HCT116 (cell line): ENCODE measurements around the gene GSAP. TPM values are rescaled to one million over a fixed set of nuclear protein-coding genes. Genes with fewer than 3 reads are reported as not detected.

Source experiments
- ATAC-seq: fragments of 200-7000 bp; cut with Tn5 transposase; 2 replicates; pipeline ENCODE4 v1.9.1; 2020; ENCODE audit warnings: mild to moderate bottlenecking, moderate library complexity
- BruUV-seq: library from RNA; stranded (reverse); fragments of 400-500 nt; replicated peaks from 2 replicates; lab custom pipeline; 2021; lab: Mats Ljungman, UMichigan
- CTCF ChIA-PET: fragments of 300-600 bp; sonication (Branson Sonifier 250); formaldehyde crosslinking; loops from one replicate; lab custom pipeline; 2021; ENCODE audit warnings: antibody characterized with exemption; lab: Charles Lee
- POLR2A ChIA-PET: fragments of 300-600, 350-600 bp; sonication (Branson Sonifier 250); formaldehyde crosslinking; loops from one replicate; lab custom pipeline; 2021; ENCODE audit warnings: antibody characterized with exemption; lab: Charles Lee
- RAD21 ChIA-PET, 2 experiments: fragments of 300-600 bp; sonication (Branson Sonifier 250); formaldehyde crosslinking; loops; one replicate each; lab custom pipeline; 2023; ENCODE audit warnings: low total read pairs in 2 of 2; ENCODE audit not compliant: uncharacterized antibody in 2 of 2, unreplicated experiment in 2 of 2, low non-redundant PET in 1 of 2; lab: Charles Lee
- DNase-seq: peaks from one replicate; pipeline ENCODE4 v3.0.0-alpha.2; 2010; ENCODE audit warnings: low read depth, low spot score
- H2AFZ ChIP-seq: fragments of 200-600 bp; shearing (Covaris generic), sonication (generic); 2 replicates; pipeline ENCODE4 v1.6.1; 2017; ENCODE audit warnings: low read depth, mixed run types, mixed read lengths, antibody characterized with exemption, low read length; ENCODE audit not compliant: poor library complexity, severe bottlenecking
- H3K27ac ChIP-seq: 2 replicates; pipeline ENCODE4 v1.5.1; 2012; ENCODE audit warnings: low read depth, low read length
- H3K27me3 ChIP-seq: fragments of 200-600 bp; sonication (generic); 2 replicates; pipeline ENCODE4 v1.6.1; 2016; ENCODE audit warnings: mixed run types, low read length, mixed read lengths; ENCODE audit not compliant: insufficient read depth
- H3K36me3 ChIP-seq, 2 experiments: fragments of 200-500 bp in 1 of 2; fragments of 200-600 bp in 1 of 2; sonication (Bioruptor generic) in 1 of 2; sonication (generic) in 1 of 2; 2 replicates each; pipeline versions ENCODE4 v1.5.1 to v1.6.1; 2014 to 2016; ENCODE audit warnings: low read length in 2 of 2, inconsistent platforms in 1 of 2, mixed read lengths in 1 of 2, mixed run types in 1 of 2; ENCODE audit not compliant: insufficient read depth in 2 of 2, control insufficient read depth in 1 of 2
- H3K4me1 ChIP-seq, 2 experiments: fragments of 200-600 bp in 1 of 2; sonication (generic) in 1 of 2; 2 replicates each; pipeline versions ENCODE4 v1.5.1 to v1.6.1; 2012 to 2017; ENCODE audit warnings: low read length in 2 of 2, inconsistent platforms in 1 of 2, mild to moderate bottlenecking in 1 of 2, mixed read lengths in 1 of 2, mixed run types in 1 of 2, moderate library complexity in 1 of 2; ENCODE audit not compliant: insufficient read depth in 2 of 2, control insufficient read depth in 1 of 2
- H3K4me2 ChIP-seq: fragments of 200-600 bp; sonication (generic); 2 replicates; pipeline ENCODE4 v1.6.1; 2017; ENCODE audit warnings: mixed run types, low read length, mixed read lengths
- H3K4me3 ChIP-seq, 2 experiments: fragments of 200-600 bp in 1 of 2; sonication (generic) in 1 of 2; replicated peaks in 1 of 2; 2 replicates each; pipeline ENCODE4 v1.5.1; 2011 to 2016; ENCODE audit warnings: low read length in 2 of 2, control low read depth in 1 of 2, low read depth in 1 of 2, mild to moderate bottlenecking in 1 of 2, mixed read lengths in 1 of 2, mixed run types in 1 of 2
- H3K79me2 ChIP-seq: fragments of 200-600 bp; sonication (generic); 2 replicates; pipeline ENCODE4 v1.6.1; 2017; ENCODE audit warnings: mild to moderate bottlenecking, mixed run types, low read length, moderate library complexity, mixed read lengths; ENCODE audit not compliant: insufficient read depth
- H3K9ac ChIP-seq: fragments of 200-600 bp; sonication (generic); 2 replicates; pipeline ENCODE4 v1.6.1; 2016; ENCODE audit warnings: low read length, mixed read lengths
- H3K9me2 ChIP-seq: fragments of 200-600 bp; sonication (generic), shearing (Covaris generic); 2 replicates; pipeline ENCODE4 v1.6.1; 2017; ENCODE audit warnings: mixed run types, mild to moderate bottlenecking, moderate library complexity; ENCODE audit not compliant: insufficient read depth
- H3K9me3 ChIP-seq, 2 experiments: fragments of 200-500 bp in 1 of 2; fragments of 200-600 bp in 1 of 2; sonication (Bioruptor generic) in 1 of 2; sonication (generic) in 1 of 2; 2 replicates each; pipeline ENCODE4 v1.6.1; 2014 to 2017; ENCODE audit warnings: low read length in 2 of 2, mixed read lengths in 2 of 2, inconsistent platforms in 1 of 2, low read depth in 1 of 2, mild to moderate bottlenecking in 1 of 2, mixed run types in 1 of 2, moderate library complexity in 1 of 2; ENCODE audit not compliant: control insufficient read depth in 1 of 2, insufficient read depth in 1 of 2
- H4K20me1 ChIP-seq: fragments of 200-600 bp; sonication (generic), shearing (Covaris generic); 2 replicates; pipeline ENCODE4 v1.6.1; 2017; ENCODE audit warnings: mixed run types, mild to moderate bottlenecking, moderate library complexity; ENCODE audit not compliant: insufficient read depth
- ATF3 ChIP-seq: IDR thresholded peaks from 2 replicates; pipeline ENCODE4 v1.6.1; 2012
- CBX3 ChIP-seq: IDR thresholded peaks from 2 replicates; pipeline ENCODE4 v1.6.1; 2012; ENCODE audit warnings: low read depth
- CEBPB ChIP-seq: IDR thresholded peaks from 2 replicates; pipeline ENCODE4 v1.6.1; 2012; ENCODE audit warnings: low read depth
- EGR1 ChIP-seq: IDR thresholded peaks from 2 replicates; pipeline ENCODE4 v1.6.1; 2012; ENCODE audit warnings: low read depth
- ELF1 ChIP-seq: IDR thresholded peaks from 2 replicates; pipeline ENCODE4 v1.6.1; 2012; ENCODE audit warnings: low read depth, borderline replicate concordance
- EZH2 ChIP-seq: fragments of 200-600 bp; sonication (generic); IDR thresholded peaks from 2 replicates; pipeline ENCODE4 v1.6.1; 2017; ENCODE audit warnings: antibody characterized with exemption, mixed run types
- EZH2phosphoT487 ChIP-seq: fragments of 200-600 bp; IDR thresholded peaks from 2 replicates; pipeline ENCODE4 v1.6.1; 2018; ENCODE audit warnings: antibody characterized with exemption, borderline replicate concordance
- POLR2A ChIP-seq: IDR thresholded peaks from 2 replicates; pipeline ENCODE4 v1.7.0; 2011; ENCODE audit warnings: borderline replicate concordance; ENCODE audit not compliant: insufficient read depth, insufficient read length; ENCODE audit errors: extremely low read depth
- POLR2AphosphoS5 ChIP-seq: IDR thresholded peaks from 2 replicates; pipeline ENCODE4 v1.6.1; 2011; ENCODE audit warnings: mild to moderate bottlenecking, low read depth, low read length, moderate library complexity
- REST ChIP-seq: IDR thresholded peaks from 2 replicates; pipeline ENCODE4 v1.6.1; 2012; ENCODE audit warnings: low read depth
- SIN3A ChIP-seq: IDR thresholded peaks from 2 replicates; pipeline ENCODE4 v1.6.1; 2012; ENCODE audit warnings: low read depth
- SP1 ChIP-seq: IDR thresholded peaks from 2 replicates; pipeline ENCODE4 v1.6.1; 2012; ENCODE audit warnings: low read depth
- SRF ChIP-seq: IDR thresholded peaks from 2 replicates; pipeline ENCODE4 v1.6.1; 2012; ENCODE audit warnings: low read depth
- TCF7L2 ChIP-seq: IDR thresholded peaks from 2 replicates; pipeline ENCODE4 v1.7.0; 2011; ENCODE audit warnings: borderline replicate concordance, inconsistent platforms; ENCODE audit not compliant: insufficient read depth, insufficient read length; ENCODE audit errors: extremely low read depth
- ZFX ChIP-seq: fragments of 450-650 bp; IDR thresholded peaks from 2 replicates; pipeline ENCODE4 v1.6.1; 2017
- ZNF274 ChIP-seq: fragments of 200-500 bp; sonication (Bioruptor generic); IDR thresholded peaks from 2 replicates; pipeline ENCODE4 v1.6.1; 2014; ENCODE audit warnings: mild to moderate bottlenecking, low read depth, low read length, inconsistent platforms
- intact Hi-C: fragments of 100-400 bp; cut with micrococcal nuclease; formaldehyde crosslinking; loops from 2 replicates; pipeline ENCODE4 v1.10.0; 2022
- total RNA-seq: library from RNA; stranded (reverse); gene quantifications from one replicate; pipeline ENCODE4 v1.2.1, GENCODE V29; 2021; ENCODE audit not compliant: unreplicated experiment

GSAP gene
- total RNA-seq, 1 experiment from 2014 or later: not detected

GRCh38 chr7:77321300-77321699, 94.8 kb downstream of the GSAP start (continued):
- TF ChIP-seq CEBPB: no peak

GRCh38 chr7:77320714-77321113, 95.4 kb downstream of the GSAP start:
- H4K20me1 ChIP-seq: no peaks in the 10 kb centered on the region
- ATAC-seq (no peak), DNase-seq (no peak)
- CTCF ChIA-PET: no interaction called here
- no peak overlapping the region for H3K9ac ChIP-seq
- no peaks in the 10 kb centered on the region for H3K9me2 ChIP-seq
- no peaks in the 10 kb centered on the region for H3K9me3 ChIP-seq
- no peaks in the 10 kb centered on the region for H3K27me3 ChIP-seq
- no peak overlapping the region for H3K4me3 ChIP-seq
- H3K4me1 ChIP-seq: peaks cover 0 to 11% of the 10 kb centered on the region in 2 experiments; a peak in 1 of 4 replicates
- no peak for TF ChIP-seq EGR1
- TF ChIP-seq SIN3A: no peak
- TF ChIP-seq REST: no peak
- POLR2A ChIA-PET: no interaction called here
- H3K79me2 ChIP-seq: no peaks in the 10 kb centered on the region
- no peak overlapping the region for H3K27ac ChIP-seq
- RAD21 ChIA-PET: no interaction called here
- no peak overlapping the region for H2AFZ ChIP-seq
- intact Hi-C loops: no loop called here
- H3K36me3 ChIP-seq: no peaks in the 10 kb centered on the region
- no peak overlapping the region for H3K4me2 ChIP-seq
- no TSS peak for BruUV-seq

GRCh38 chr7:77320137-77320536, 96.0 kb downstream of the GSAP start:
- Histone ChIP-seq H3K9me3 (no peaks in the 10 kb centered on the region), H3K4me3 (no peak overlapping the region), H3K4me1 (peaks cover 0 to 11% of the 10 kb centered on the region in 2 experiments; a peak in 1 of 4 replicates), H3K79me2 (no peaks in the 10 kb centered on the region), H3K4me2 (no peak overlapping the region), H4K20me1 (no peaks in the 10 kb centered on the region), H2AFZ (no peak overlapping the region), H3K27me3 (no peaks in the 10 kb centered on the region), H3K9ac (no peak overlapping the region), H3K9me2 (no peaks in the 10 kb centered on the region), H3K27ac (no peak overlapping the region), H3K36me3 (no peaks in the 10 kb centered on the region)
- intact Hi-C loops: no loop called here
- ATAC-seq (no peak), DNase-seq (no peak)
- ChIA-PET POLR2A (no interaction called here), RAD21 (no interaction called here), CTCF (no interaction called here)
- no TSS peak for BruUV-seq
- no peak for TF ChIP-seq POLR2AphosphoS5
- no peak for TF ChIP-seq CBX3
- no peak for TF ChIP-seq TCF7L2
- no peak for TF ChIP-seq EZH2phosphoT487
- no peak for TF ChIP-seq SRF
- TF ChIP-seq POLR2A: no peak
- no peak for TF ChIP-seq ATF3
- no peak for TF ChIP-seq ZFX
- no peak for TF ChIP-seq ZNF274
- TF ChIP-seq EZH2: no peak
- TF ChIP-seq SP1: no peak
- no peak for TF ChIP-seq ELF1
